Measurements from ENCODE around the gene PDE4C.
"Not testable (repeated sequence)": the region's sequence is repeated elsewhere in the genome, so short reads cannot be mapped to it uniquely, and the experiment has no call there.

The PDE4C gene

DNA sequence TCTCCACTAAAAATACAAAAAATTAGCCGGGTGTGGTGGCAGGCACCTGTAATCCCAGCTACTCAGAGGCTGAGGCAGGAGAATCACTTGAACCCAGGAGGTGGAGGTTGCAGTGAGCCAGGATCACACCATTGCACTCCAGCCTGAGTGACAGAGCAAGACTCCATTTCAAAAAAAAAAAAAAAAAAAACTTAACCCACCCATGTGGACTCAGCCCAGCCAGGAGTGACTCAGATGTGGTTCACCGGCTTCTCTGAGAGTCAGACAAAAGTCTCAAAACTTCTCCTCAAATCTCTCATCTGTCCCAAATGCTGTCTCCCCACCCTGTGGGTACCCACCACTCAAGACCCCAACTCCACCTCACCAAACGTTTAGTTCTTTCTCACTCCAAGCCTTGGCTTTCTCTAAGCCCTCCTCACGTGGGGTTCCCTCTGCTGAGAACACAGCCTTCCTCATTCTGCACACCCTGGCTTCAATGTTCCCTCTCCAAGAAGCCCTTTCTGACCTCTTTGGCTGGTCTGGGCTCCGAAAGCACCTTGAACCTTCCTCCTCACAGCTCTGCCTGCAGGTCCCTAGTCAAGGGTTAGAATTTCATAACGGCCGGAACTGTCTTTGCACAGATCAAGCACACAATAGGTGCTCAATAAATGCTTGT, 11.3 kb downstream of the PDE4C start:
- H3K27ac ChIP-seq: no peak overlapping the region
- TF ChIP-seq, protein P1, sequence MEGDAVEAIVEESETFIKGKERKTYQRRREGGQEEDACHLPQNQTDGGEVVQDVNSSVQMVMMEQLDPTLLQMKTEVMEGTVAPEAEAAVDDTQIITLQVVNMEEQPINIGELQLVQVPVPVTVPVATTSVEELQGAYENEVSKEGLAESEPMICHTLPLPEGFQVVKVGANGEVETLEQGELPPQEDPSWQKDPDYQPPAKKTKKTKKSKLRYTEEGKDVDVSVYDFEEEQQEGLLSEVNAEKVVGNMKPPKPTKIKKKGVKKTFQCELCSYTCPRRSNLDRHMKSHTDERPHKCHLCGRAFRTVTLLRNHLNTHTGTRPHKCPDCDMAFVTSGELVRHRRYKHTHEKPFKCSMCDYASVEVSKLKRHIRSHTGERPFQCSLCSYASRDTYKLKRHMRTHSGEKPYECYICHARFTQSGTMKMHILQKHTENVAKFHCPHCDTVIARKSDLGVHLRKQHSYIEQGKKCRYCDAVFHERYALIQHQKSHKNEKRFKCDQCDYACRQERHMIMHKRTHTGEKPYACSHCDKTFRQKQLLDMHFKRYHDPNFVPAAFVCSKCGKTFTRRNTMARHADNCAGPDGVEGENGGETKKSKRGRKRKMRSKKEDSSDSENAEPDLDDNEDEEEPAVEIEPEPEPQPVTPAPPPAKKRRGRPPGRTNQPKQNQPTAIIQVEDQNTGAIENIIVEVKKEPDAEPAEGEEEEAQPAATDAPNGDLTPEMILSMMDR (IDR thresholded peaks at IDR 0.05): no peak
- TF ChIP-seq ZFX (IDR thresholded peaks at IDR 0.05; ENCODE audit: borderline replicate concordance): no peak

DNA sequence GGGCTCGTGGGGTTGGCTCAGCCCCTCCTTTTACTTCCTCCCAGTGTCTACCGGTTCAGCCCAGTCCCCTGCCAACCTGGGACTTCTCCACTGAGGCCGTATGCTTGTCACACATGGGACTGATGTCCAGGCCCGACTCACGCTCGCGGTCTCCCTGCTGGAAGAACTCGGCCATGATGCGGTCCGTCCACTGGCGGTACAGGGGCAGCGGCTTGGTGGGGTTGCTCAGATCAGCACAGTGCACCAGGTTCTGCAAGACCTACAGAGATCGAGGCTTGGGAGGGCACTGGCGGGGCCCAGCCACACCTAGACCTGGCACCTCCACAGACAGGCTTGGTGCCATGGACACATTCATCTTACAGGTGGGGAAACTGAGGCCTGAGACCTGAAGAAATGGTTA, 14.6 kb downstream of the PDE4C start:
- no peak overlapping the region for H3K27ac ChIP-seq
- TF ChIP-seq ZFX (IDR thresholded peaks at IDR 0.05; ENCODE audit: borderline replicate concordance): no peak
- TF ChIP-seq, protein P1 (IDR thresholded peaks at IDR 0.05): no peak

DNA sequence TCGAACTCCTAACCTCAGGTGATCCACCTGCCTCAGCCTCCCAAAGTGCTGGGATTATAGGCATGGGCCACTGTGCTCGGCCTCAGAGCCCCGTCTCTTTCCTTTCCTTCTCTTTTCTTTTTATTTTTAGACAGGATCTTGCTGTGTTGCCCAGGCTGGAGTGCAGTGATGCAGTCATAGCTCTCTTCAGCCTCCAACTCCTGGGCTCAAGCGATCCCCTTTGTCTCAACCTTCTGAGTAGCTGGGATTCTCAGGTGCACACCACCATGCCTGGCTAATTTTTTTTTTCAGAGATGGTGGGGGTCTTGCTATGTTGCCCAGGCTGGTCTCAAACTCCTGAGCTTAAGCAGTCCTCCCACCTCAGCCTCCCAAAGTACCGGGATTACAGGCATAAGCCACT, 16.3 kb downstream of the PDE4C start:
- not testable (repeated sequence) for H3K27ac ChIP-seq

DNA sequence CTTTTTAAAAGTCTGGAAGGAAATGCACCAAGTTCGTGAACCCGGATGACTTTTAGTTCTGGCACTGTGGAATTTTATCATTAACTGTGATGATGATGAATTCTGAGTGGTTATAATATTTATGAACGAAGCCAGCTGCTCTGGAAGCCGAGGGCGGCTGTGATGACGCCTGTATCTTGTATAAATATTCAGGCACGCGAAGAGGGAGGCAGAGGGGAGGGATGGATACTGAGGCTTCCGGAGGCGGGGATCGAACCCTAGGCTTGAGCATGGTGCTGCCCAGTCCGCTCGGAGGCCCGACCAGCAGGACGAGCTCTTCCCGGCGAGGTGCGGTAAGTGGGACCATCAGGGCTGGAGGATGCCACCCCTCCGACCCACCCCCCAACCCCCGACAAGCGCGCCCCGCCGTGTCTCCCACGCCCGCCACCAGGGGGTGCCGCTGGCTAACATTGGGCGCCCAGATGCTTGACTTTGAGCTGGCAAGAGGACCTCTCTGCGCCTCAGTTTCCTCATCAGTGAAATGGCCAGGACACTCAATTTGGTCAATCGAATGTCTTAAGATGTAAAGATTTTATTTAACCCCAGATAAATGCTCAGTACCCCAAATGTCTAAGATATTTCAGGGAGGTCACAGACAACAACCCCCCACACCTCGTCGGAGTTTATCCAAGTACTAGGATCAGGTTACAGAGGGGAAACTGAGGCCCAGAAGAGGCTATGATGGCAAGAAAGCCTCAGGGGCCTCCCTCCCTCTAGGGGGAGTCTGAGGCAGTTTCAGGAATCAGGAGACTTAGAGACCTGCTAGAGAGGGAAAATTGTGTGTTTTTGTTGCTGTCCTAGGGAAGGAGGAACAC, 17.9 kb downstream of the PDE4C start:
- H3K27ac ChIP-seq: no peak overlapping the region
- no peak for TF ChIP-seq ZFX (IDR thresholded peaks at IDR 0.05; ENCODE audit: borderline replicate concordance)
- TF ChIP-seq, protein P1 (IDR thresholded peaks at IDR 0.05): peak; percentile 79

DNA sequence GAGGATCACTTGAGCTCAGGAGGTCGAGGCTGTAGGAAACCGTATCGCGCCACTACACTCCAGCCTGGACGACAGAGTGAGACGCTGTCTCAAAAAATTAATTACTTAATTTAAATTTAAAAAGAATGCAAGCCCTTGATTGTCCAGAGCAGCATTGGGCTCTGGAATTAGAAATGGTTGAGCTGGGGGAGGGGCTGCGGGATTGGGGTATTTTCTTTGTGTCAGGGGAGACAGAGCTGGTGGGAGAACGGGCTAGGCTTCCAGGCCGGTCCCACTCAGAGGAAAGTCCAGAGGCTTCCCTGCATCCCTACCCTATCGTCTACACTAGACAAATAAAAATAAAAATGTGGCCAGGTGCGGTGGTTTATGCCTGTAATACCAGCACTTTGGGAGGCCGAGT, 20.2 kb downstream of the PDE4C start:
- no peak overlapping the region for H3K27ac ChIP-seq

DNA sequence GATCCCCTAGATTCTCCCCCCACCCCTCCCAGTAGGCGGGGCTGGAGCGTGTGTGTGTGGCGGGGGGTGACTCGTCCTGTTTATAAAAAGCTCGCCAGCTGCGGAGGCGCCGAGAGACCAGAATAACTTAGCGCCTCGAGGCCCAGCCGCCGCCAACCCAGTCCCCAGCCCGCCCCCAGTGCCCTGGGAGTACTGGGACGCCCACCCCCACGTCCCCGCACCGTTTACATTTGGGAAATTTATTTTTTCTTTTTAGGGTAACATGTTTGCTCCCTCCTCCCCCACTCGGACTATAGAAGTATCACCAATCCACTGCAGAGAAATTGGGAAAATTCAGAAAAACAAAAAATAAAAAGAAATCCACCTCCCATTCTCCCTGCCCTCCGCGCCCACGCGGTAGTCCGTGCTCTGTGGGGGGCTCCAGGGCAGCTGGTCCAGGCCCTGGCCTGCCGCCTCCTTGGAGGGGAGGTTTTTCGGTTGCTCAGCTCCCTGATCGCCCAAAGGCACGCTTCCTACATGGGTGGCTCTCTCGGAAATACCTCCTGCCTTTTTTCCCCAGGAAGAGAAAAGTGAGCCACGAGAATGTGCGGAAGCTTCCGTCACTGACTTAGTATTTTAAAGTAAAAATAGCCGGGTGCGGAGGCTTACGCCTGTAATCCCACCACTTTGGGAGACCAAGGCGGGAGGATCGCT, 20.9 kb downstream of the PDE4C start:
- peak overlapping the region; percentile 49; the same call in 1 of the 2 replicates for H3K27ac ChIP-seq
- no peak for TF ChIP-seq ZFX (IDR thresholded peaks at IDR 0.05; ENCODE audit: borderline replicate concordance)
- TF ChIP-seq, protein P1 (IDR thresholded peaks at IDR 0.05): no peak

More for the DNA sequence above, 20.2 kb downstream of the PDE4C start:
- TF ChIP-seq ZFX (IDR thresholded peaks at IDR 0.05; ENCODE audit: borderline replicate concordance): no peak
- TF ChIP-seq, protein P1 (IDR thresholded peaks at IDR 0.05): no peak

DNA sequence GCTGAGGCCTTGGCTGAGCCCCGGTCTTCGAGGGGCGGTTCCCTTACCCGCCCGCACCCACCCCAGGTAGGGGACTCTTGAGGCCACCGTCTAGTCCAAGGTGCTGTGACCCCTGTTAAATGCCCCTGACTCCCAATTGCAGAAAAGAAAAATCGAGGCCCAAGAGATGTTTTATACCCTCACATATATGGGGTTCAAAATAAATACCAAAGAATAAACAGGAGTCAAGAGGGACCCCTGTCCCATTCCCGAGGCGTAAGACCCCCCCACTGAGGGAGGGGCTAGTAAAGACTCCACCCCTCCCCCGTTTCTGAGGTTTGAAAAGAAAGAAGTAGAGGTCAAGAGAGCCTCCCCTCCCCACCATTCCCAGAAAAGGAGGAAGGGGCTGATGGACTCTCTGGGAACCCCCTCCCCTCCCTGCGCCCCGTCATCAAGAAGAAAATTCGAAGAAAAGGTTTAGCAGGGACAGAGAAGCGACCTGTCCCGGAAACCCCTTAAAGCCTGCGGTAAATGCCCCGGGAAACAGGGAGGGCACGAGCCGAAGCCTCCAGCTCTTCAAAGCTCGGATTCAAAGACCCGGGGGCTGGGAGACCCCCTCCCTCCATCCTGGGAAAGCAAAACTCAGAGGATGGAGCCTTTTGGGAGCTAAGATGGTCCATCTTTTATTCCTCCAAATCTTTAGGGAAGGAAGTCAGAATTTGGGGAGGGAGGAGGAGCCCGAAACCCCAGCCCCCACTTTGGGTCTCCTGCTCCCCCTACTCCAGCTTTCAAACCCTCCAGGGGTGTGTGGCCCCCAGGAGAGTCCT, 21.6 kb downstream of the PDE4C start:
- peak overlapping the region; percentile 49; the same call in 1 of the 2 replicates for H3K27ac ChIP-seq
- TF ChIP-seq ZFX (IDR thresholded peaks at IDR 0.05; ENCODE audit: borderline replicate concordance): no peak
- TF ChIP-seq, protein P1 (IDR thresholded peaks at IDR 0.05): no peak

Data from 22Rv1 (cell line).